HG02623 (cell line): ENCODE measurements around the gene HMCN2.

Experiments used
- ATAC-seq: cut with Tn5 transposase; IDR thresholded peaks from one replicate; pipeline ENCODE4 v1.9.1; 2021; ENCODE audit warnings: moderate library complexity; ENCODE audit not compliant: unreplicated experiment

The HMCN2 gene

GRCh38 chr9:130463763-130464745 is 198.5 kb downstream of the HMCN2 start:
- ATAC-seq: no peak

- ATAC-seq: no peak
Observed at GRCh38 chr9:130465383-130466096, 200.0 kb downstream of the HMCN2 start.

- no peak for ATAC-seq
Observed at GRCh38 chr9:130466537-130467217, 201.1 kb downstream of the HMCN2 start.

GRCh38 chr9:130467316-130467715 is 201.8 kb downstream of the HMCN2 start:
- ATAC-seq: no peak

GRCh38 chr9:130468566-130468965 is 203.0 kb downstream of the HMCN2 start:
- no peak for ATAC-seq

- ATAC-seq: no peak
Observed at GRCh38 chr9:130470269-130470668, 204.7 kb downstream of the HMCN2 start.

GRCh38 chr9:130470950-130471349 is 205.4 kb downstream of the HMCN2 start:
- no peak for ATAC-seq

GRCh38 chr9:130471411-130472183 is 206.0 kb downstream of the HMCN2 start:
- ATAC-seq: no peak

- ATAC-seq: no peak
Observed at GRCh38 chr9:130472184-130472705, 206.7 kb downstream of the HMCN2 start.

GRCh38 chr9:130473009-130473408 is 207.4 kb downstream of the HMCN2 start:
- ATAC-seq: no peak

- no peak for ATAC-seq
Observed at GRCh38 chr9:130473566-130473965, 208.0 kb downstream of the HMCN2 start.

- ATAC-seq: no peak
Observed at GRCh38 chr9:130474106-130474505, 208.5 kb downstream of the HMCN2 start.

GRCh38 chr9:130476151-130476730 is 210.7 kb downstream of the HMCN2 start:
- ATAC-seq: no peak

- no peak for ATAC-seq
Observed at GRCh38 chr9:130477564-130477963, 212.0 kb downstream of the HMCN2 start.

GRCh38 chr9:130478152-130478551 is 212.6 kb downstream of the HMCN2 start:
- no peak for ATAC-seq

GRCh38 chr9:130478736-130479575 is 213.4 kb downstream of the HMCN2 start:
- no peak for ATAC-seq

GRCh38 chr9:130479587-130479986 is 214.0 kb downstream of the HMCN2 start:
- no peak for ATAC-seq

GRCh38 chr9:130480673-130481072 is 215.1 kb downstream of the HMCN2 start:
- no peak for ATAC-seq

- no peak for ATAC-seq
Observed at GRCh38 chr9:130482463-130482862, 216.9 kb downstream of the HMCN2 start.
